Caco-2 (cell line): Measurements from ENCODE around the gene AOC2. TPM values are rescaled to one million over a fixed set of nuclear protein-coding genes. Genes with fewer than 3 reads are reported as not detected.
"Not testable (repeated sequence)": the region's sequence is repeated elsewhere in the genome, so short reads cannot be mapped to it uniquely, and the experiment has no call there.

Experiments
- BruUV-seq: library from RNA; stranded (reverse); fragments of 400-500 nt; replicated peaks from 2 replicates; lab custom pipeline; 2021; lab: Mats Ljungman, UMichigan
- CTCF ChIA-PET: fragments of 300-600 bp; sonication (Branson Sonifier 250); formaldehyde crosslinking; loops from one replicate; lab custom pipeline; 2022; ENCODE audit warnings: antibody characterized with exemption; lab: Charles Lee
- POLR2A ChIA-PET: fragments of 300-600 bp; sonication (Branson Sonifier 250); formaldehyde crosslinking; loops from one replicate; lab custom pipeline; 2022; ENCODE audit warnings: antibody characterized with exemption; lab: Charles Lee
- DNase-seq, 2 experiments: peaks; one replicate each; pipeline versions ENCODE4 v3.0.0 to v3.0.0-alpha.2; 2020 to 2022
- H3K27me3 ChIP-seq: replicated peaks from 2 replicates; pipeline ENCODE4 v1.6.0; 2011; ENCODE audit warnings: low read length; ENCODE audit not compliant: control insufficient read depth, insufficient read depth
- H3K36me3 ChIP-seq: 2 replicates; pipeline ENCODE4 v1.5.1; 2011; ENCODE audit warnings: low read length; ENCODE audit not compliant: control insufficient read depth, insufficient read depth
- H3K4me1 ChIP-seq: fragments of 250-450 bp; sonication (Bioruptor Pico); 2 replicates; pipeline ENCODE4 v1.5.1; 2020; ENCODE audit warnings: mild to moderate bottlenecking
- H3K4me3 ChIP-seq: 2 replicates; pipeline ENCODE4 v1.5.1; 2011; ENCODE audit warnings: low read depth, mild to moderate bottlenecking, control low read depth, low read length
- H3K9me3 ChIP-seq: fragments of 250-450 bp; sonication (Bioruptor Pico); 2 replicates; pipeline ENCODE4 v1.5.1; 2020; ENCODE audit warnings: mild to moderate bottlenecking, moderate library complexity
- H3K27ac Mint-ChIP-seq: one replicate; pipeline ENCODE4 v1.8.0; 2022; ENCODE audit warnings: mixed read lengths; ENCODE audit not compliant: unreplicated experiment
- H3K27me3 Mint-ChIP-seq: one replicate; pipeline ENCODE4 v1.8.0; 2022; ENCODE audit warnings: mixed read lengths; ENCODE audit not compliant: insufficient read depth, unreplicated experiment
- H3K36me3 Mint-ChIP-seq: one replicate; pipeline ENCODE4 v1.8.0; 2022; ENCODE audit warnings: mild to moderate bottlenecking, mixed read lengths; ENCODE audit not compliant: insufficient read depth, unreplicated experiment
- H3K4me1 Mint-ChIP-seq: one replicate; pipeline ENCODE4 v1.8.0; 2022; ENCODE audit warnings: low read depth, mixed read lengths; ENCODE audit not compliant: unreplicated experiment
- H3K4me3 Mint-ChIP-seq: one replicate; pipeline ENCODE4 v1.8.0; 2022; ENCODE audit warnings: mild to moderate bottlenecking, moderate library complexity, mixed read lengths; ENCODE audit not compliant: unreplicated experiment
- H3K9me3 Mint-ChIP-seq: one replicate; pipeline ENCODE4 v1.8.0; 2022; ENCODE audit warnings: mixed read lengths; ENCODE audit not compliant: unreplicated experiment
- CTCF ChIP-seq, 2 experiments: fragments of 200-600 bp in 1 of 2; IDR thresholded peaks; 1 replicate in 1 of 2; 2 replicates in 1 of 2; pipeline versions ENCODE4 v1.5.1 to v1.8.0; 2011 to 2022; ENCODE audit warnings: antibody characterized with exemption in 1 of 2, control low read depth in 1 of 2, inconsistent platforms in 1 of 2, low read depth in 1 of 2, low read length in 1 of 2, mild to moderate bottlenecking in 1 of 2, moderate library complexity in 1 of 2; ENCODE audit not compliant: insufficient read depth in 1 of 2, severe bottlenecking in 1 of 2, unreplicated experiment in 1 of 2
- intact Hi-C: fragments of 100-400 bp; cut with micrococcal nuclease; formaldehyde crosslinking; loops from one replicate; pipeline ENCODE4 v1.10.0; 2022; ENCODE audit not compliant: unreplicated experiment
- total RNA-seq: library from RNA; stranded (reverse); gene quantifications from 2 replicates; pipeline ENCODE4 v1.2.3, GENCODE V29; 2022

AOC2 gene
- total RNA-seq, 1 experiment from 2014 or later: 4.2 TPM

GRCh38 chr17:42849031-42849430, 4.7 kb downstream of the AOC2 start:
- Mint-ChIP-seq H3K27me3 (no peaks in the 10 kb centered on the region), H3K27ac (no peak overlapping the region), H3K36me3 (peaks cover 22% of the 10 kb centered on the region), H3K4me1 (no peaks in the 10 kb centered on the region), H3K9me3 (no peaks in the 10 kb centered on the region), H3K4me3 (no peak overlapping the region)
- ChIA-PET CTCF (interaction anchor here (0.6 to 1.6 kb wide), 3 partner anchors 9 to 25 kb away, joined by 3 to 4 read pairs (median 3); partner anchors contain the start of genes BECN1 and PSME3), POLR2A (no interaction called here)
- no TSS peak for BruUV-seq
- DNase-seq: no peak
- Histone ChIP-seq H3K4me3 (no peak overlapping the region), H3K9me3 (no peaks in the 10 kb centered on the region), H3K27me3 (no peaks in the 10 kb centered on the region), H3K4me1 (no peaks in the 10 kb centered on the region), H3K36me3 (peaks cover 2% of the 10 kb centered on the region)
- intact Hi-C loops: no loop called here
- no peak for TF ChIP-seq CTCF (IDR thresholded peaks at IDR 0.05; ENCODE audit: insufficient read depth in 1 of 2, low read depth in 1 of 2, low read length in 1 of 2, severe bottlenecking in 1 of 2, unreplicated experiment in 1 of 2)

- Mint-ChIP-seq H3K27ac (no peak overlapping the region), H3K36me3 (peaks cover 16% of the 10 kb centered on the region), H3K4me1 (no peaks in the 10 kb centered on the region), H3K27me3 (no peaks in the 10 kb centered on the region), H3K9me3 (no peaks in the 10 kb centered on the region), H3K4me3 (no peak overlapping the region)
- Histone ChIP-seq H3K4me1 (no peaks in the 10 kb centered on the region), H3K36me3 (no peaks in the 10 kb centered on the region; the same call in 1 of the 2 replicates), H3K27me3 (no peaks in the 10 kb centered on the region), H3K9me3 (no peaks in the 10 kb centered on the region), H3K4me3 (no peak overlapping the region)
- TF ChIP-seq CTCF (IDR thresholded peaks at IDR 0.05; ENCODE audit: insufficient read depth in 1 of 2, low read depth in 1 of 2, low read length in 1 of 2, severe bottlenecking in 1 of 2, unreplicated experiment in 1 of 2): no peak
- no peak for DNase-seq
- ChIA-PET CTCF (interaction anchor here (1.2 to 1.6 kb wide), 2 partner anchors 16 to 26 kb away, joined by 3 read pairs; partner anchors contain the start of genes BECN1 and PSME3), POLR2A (no interaction called here)
- BruUV-seq: no TSS peak
- intact Hi-C loops: no loop called here
Measured at GRCh38 chr17:42849451-42850181, 5.2 kb downstream of the AOC2 start.

GRCh38 chr17:42850954-42851353, 6.6 kb downstream of the AOC2 start, which contains the start of gene AOC3:
AOC3 (plus strand) TSS chr17:42851199; CDS start chr17:42851344, 145 bp downstream.
- no TSS peak for BruUV-seq
- Mint-ChIP-seq H3K27ac (no peak within 1 kb of the TSS), H3K9me3 (no peaks in the 10 kb centered on the region), H3K36me3 (peaks cover 3% of the 10 kb centered on the region), H3K4me3 (no peak within 1 kb of the TSS), H3K27me3 (no peaks in the 10 kb centered on the region), H3K4me1 (no peaks in the 10 kb centered on the region)
- ChIA-PET CTCF (no interaction called here), POLR2A (no interaction called here)
- no peaks in the 10 kb centered on the region for H3K36me3 ChIP-seq
- H3K27me3 ChIP-seq: no peaks in the 10 kb centered on the region
- no peak for DNase-seq
- TF ChIP-seq CTCF (IDR thresholded peaks at IDR 0.05; ENCODE audit: insufficient read depth in 1 of 2, low read depth in 1 of 2, low read length in 1 of 2, severe bottlenecking in 1 of 2, unreplicated experiment in 1 of 2): no peak
- no peaks in the 10 kb centered on the region for H3K9me3 ChIP-seq
- no peak within 1 kb of the TSS for H3K4me3 ChIP-seq
- H3K4me1 ChIP-seq: no peaks in the 10 kb centered on the region
- intact Hi-C loops: no loop called here

- BruUV-seq, H3K4me3 Mint-ChIP-seq, H3K9me3 ChIP-seq, H3K4me1 Mint-ChIP-seq, H3K4me1 ChIP-seq, H3K36me3 ChIP-seq, H3K27ac Mint-ChIP-seq, CTCF ChIA-PET, H3K27me3 Mint-ChIP-seq, H3K4me3 ChIP-seq, DNase-seq, H3K9me3 Mint-ChIP-seq, POLR2A ChIA-PET, H3K27me3 ChIP-seq, intact Hi-C loops, H3K36me3 Mint-ChIP-seq: not testable (repeated sequence)
Measured at GRCh38 chr17:42851371-42852240, 7.2 kb downstream of the AOC2 start.
